CD14-positive monocyte (primary cell): Measurements from ENCODE around the gene PTOV1. TPM values are rescaled to one million over a fixed set of nuclear protein-coding genes. Genes with fewer than 3 reads are reported as not detected.

Source experiments
- DNase-seq, 3 donors: peaks; one replicate each; pipeline ENCODE4 v3.0.0-alpha.2; 2011 to 2022
- H2AFZ ChIP-seq: 2 replicates; pipeline ENCODE4 v1.6.0; 2012; ENCODE audit warnings: mild to moderate bottlenecking, low read depth, low read length, inconsistent platforms; ENCODE audit not compliant: insufficient read depth, poor library complexity, severe bottlenecking
- H3K27ac ChIP-seq, 2 donors: 1 replicate in 1 of 2; 2 replicates in 1 of 2; pipeline ENCODE4 v1.5.1; 2012 to 2013; ENCODE audit warnings: low read length in 2 of 2, control low read depth in 1 of 2, inconsistent platforms in 1 of 2, low read depth in 1 of 2, mild to moderate bottlenecking in 1 of 2
- H3K27me3 ChIP-seq, 2 donors: one replicate each; pipeline versions ENCODE4 v1.6.0 to v1.6.1; 2011 to 2013; ENCODE audit warnings: low read length in 2 of 2; ENCODE audit not compliant: control insufficient read depth in 2 of 2, insufficient read depth in 2 of 2
- H3K36me3 ChIP-seq, 2 donors: replicated peaks in 1 of 2; 1 replicate in 1 of 2; 2 replicates in 1 of 2; pipeline versions ENCODE4 v1.5.1 to v1.6.1; 2012 to 2013; ENCODE audit warnings: low read length in 2 of 2, control low read depth in 1 of 2, inconsistent platforms in 1 of 2, mild to moderate bottlenecking in 1 of 2; ENCODE audit not compliant: insufficient read depth in 2 of 2, control insufficient read depth in 1 of 2
- H3K4me1 ChIP-seq, 2 donors: 1 replicate in 1 of 2; 2 replicates in 1 of 2; pipeline versions ENCODE4 v1.5.1 to v1.6.1; 2012 to 2013; ENCODE audit warnings: low read length in 2 of 2, control low read depth in 1 of 2, inconsistent platforms in 1 of 2, mild to moderate bottlenecking in 1 of 2, moderate library complexity in 1 of 2; ENCODE audit not compliant: insufficient read depth in 2 of 2, control insufficient read depth in 1 of 2
- H3K4me2 ChIP-seq: replicated peaks from 2 replicates; pipeline ENCODE3; 2012; ENCODE audit warnings: low read length, moderate library complexity, mild to moderate bottlenecking; ENCODE audit not compliant: poor library complexity, severe bottlenecking; ENCODE audit errors: extremely low read depth
- H3K4me3 ChIP-seq, 3 experiments: fragments of 200-600 bp in 1 of 3; sonication (generic) in 1 of 3; replicated peaks in 1 of 3; 1 replicate in 2 of 3; 2 replicates in 1 of 3; pipeline ENCODE4 v1.5.1; 2011 to 2013; ENCODE audit warnings: low read length in 3 of 3, mild to moderate bottlenecking in 3 of 3, control low read depth in 2 of 3, low read depth in 2 of 3, inconsistent platforms in 1 of 3, moderate library complexity in 1 of 3
- H3K79me2 ChIP-seq: 2 replicates; pipeline ENCODE4 v1.6.0; 2012; ENCODE audit warnings: mild to moderate bottlenecking, control low read depth, inconsistent platforms, low read length, moderate library complexity; ENCODE audit not compliant: insufficient read depth
- H3K9ac ChIP-seq: 2 replicates; pipeline ENCODE4 v1.6.0; 2017; ENCODE audit warnings: low read length, mild to moderate bottlenecking; ENCODE audit not compliant: insufficient read depth, poor library complexity, severe bottlenecking
- H3K9me3 ChIP-seq, 2 donors: replicated peaks in 1 of 2; 1 replicate in 1 of 2; 2 replicates in 1 of 2; pipeline versions ENCODE4 v1.5.1 to v1.6.1; 2012 to 2013; ENCODE audit warnings: low read length in 2 of 2, control low read depth in 1 of 2; ENCODE audit not compliant: control insufficient read depth in 1 of 2, insufficient read depth in 1 of 2
- H4K20me1 ChIP-seq: 2 replicates; pipeline ENCODE4 v1.6.0; 2012; ENCODE audit warnings: mild to moderate bottlenecking, low read length, control low read depth, moderate library complexity; ENCODE audit not compliant: insufficient read depth
- H3K27ac Mint-ChIP-seq, 7 donors: one replicate each; pipeline ENCODE4 v1.8.0; 2020; ENCODE audit warnings: mild to moderate bottlenecking in 7 of 7, mixed read lengths in 7 of 7, moderate library complexity in 6 of 7, inconsistent platforms in 2 of 7
- H3K27me3 Mint-ChIP-seq, 3 donors: one replicate each; pipeline ENCODE4 v1.8.0; 2021 to 2022; ENCODE audit warnings: low read depth in 3 of 3, mild to moderate bottlenecking in 3 of 3, mixed read lengths in 3 of 3, moderate library complexity in 3 of 3, inconsistent platforms in 1 of 3
- H3K36me3 Mint-ChIP-seq, 2 donors: one replicate each; pipeline ENCODE4 v1.8.0; 2020; ENCODE audit warnings: mixed read lengths in 2 of 2, inconsistent platforms in 1 of 2, mild to moderate bottlenecking in 1 of 2
- H3K4me1 Mint-ChIP-seq: one replicate; pipeline ENCODE4 v1.8.0; 2020; ENCODE audit warnings: mild to moderate bottlenecking, mixed read lengths
- H3K4me3 Mint-ChIP-seq, 2 donors: one replicate each; pipeline ENCODE4 v1.8.0; 2020; ENCODE audit warnings: mild to moderate bottlenecking in 2 of 2, mixed read lengths in 2 of 2, moderate library complexity in 1 of 2
- H3K9me3 Mint-ChIP-seq, 7 donors: one replicate each; pipeline ENCODE4 v1.8.0; 2020 to 2022; ENCODE audit warnings: mixed read lengths in 7 of 7, mild to moderate bottlenecking in 6 of 7, moderate library complexity in 6 of 7, inconsistent platforms in 2 of 7
- WGBS: methylation state at CpG from one replicate; pipeline ENCODE4 v1.1.5; 2013; ENCODE audit warnings: missing lambda C conversion rate; ENCODE audit not compliant: insufficient coverage; 5-methylcytosine and 5-hydroxymethylcytosine counted together
- intact Hi-C, 2 donors: fragments of 100-400 bp; cut with micrococcal nuclease; formaldehyde crosslinking; loops; one replicate each; pipeline versions ENCODE4 v1.15.0 to v1.15.1; 2023
- polyA plus RNA-seq, 3 donors: library from polyadenylated mRNA; depleted of rRNA in 1 of 3; unstranded in 2 of 3; stranded (reverse) in 1 of 3; fragments of 300-500 nt in 2 of 3; fragments of >200 nt in 1 of 3; fragmentation: Illumina TruSeq in 2 of 3; gene quantifications; 1 replicate in 2 of 3; 2 replicates in 1 of 3; pipeline ENCODE4 v1.2.3, GENCODE V29; 2012 to 2021
- TF ChIP-seq, protein P1 (sequence below): fragments of 200-600 bp; IDR thresholded peaks from one replicate; pipeline ENCODE4 v1.8.0; 2022; ENCODE audit warnings: antibody characterized with exemption, mild to moderate bottlenecking

PTOV1 gene
- polyA plus RNA-seq, 3 donors: 18.3 to 67.9 (median 31.2) TPM

DNA sequence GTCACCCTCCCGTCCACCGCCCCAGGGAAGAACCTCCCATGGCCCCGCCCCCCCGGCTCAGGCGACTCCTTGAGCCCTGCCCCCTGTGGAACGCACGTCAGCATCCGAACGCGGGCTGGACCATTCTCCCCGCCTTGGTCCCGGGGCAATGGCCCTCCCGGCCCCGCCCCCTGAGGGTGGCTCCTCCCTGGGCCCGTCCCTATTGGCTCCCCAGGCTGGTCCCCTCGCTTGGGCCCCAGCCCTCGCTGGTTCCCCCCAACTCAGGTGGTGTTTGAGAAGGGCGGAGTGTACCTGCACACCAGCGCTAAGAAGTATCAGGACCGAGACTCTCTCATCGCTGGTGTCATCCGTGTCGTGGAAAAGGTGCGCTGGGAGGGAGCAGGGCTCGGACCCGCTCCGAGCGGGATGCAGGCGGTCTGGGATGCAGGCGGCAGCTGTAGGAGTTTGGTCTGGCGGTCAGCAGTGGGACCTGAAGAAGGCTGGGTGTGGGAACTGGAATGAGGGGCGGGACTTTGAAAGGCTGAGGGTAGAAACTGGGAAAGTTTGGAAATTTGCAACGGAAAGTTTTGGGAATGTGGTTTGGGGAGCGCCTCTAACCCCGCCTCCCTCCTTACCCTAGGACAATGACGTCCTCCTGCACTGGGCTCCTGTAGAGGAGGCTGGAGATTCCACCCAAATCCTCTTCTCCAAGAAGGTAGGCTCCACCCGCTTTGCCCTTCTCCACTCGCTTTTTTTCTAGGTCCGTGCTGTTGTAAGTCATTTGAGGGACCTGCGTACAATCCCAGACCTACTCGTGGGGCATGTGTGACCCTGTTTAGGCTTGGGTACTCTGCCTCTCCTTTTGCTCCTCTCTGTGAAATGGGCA lies 27.2 kb downstream of the PTOV1 start:
- H3K4me1 Mint-ChIP-seq: peaks cover 25% of the 10 kb centered on the region
- H3K9ac ChIP-seq: peak overlapping the region; percentile 89
- H4K20me1 ChIP-seq: peaks cover 39% of the 10 kb centered on the region
- H3K9me3 ChIP-seq: no peaks in the 10 kb centered on the region
- H2AFZ ChIP-seq: peak overlapping the region; percentile 87
- H3K36me3 Mint-ChIP-seq: peaks cover 47 to 56% of the 10 kb centered on the region in 2 donors
- WGBS: 5% methylated on average over 31 of the region's 41 CpGs
- H3K27me3 ChIP-seq: no peaks in the 10 kb centered on the region
- peaks cover 0 to 2% (median 0%) of the 10 kb centered on the region in 3 donors for H3K27me3 Mint-ChIP-seq
- H3K4me2 ChIP-seq: peak overlapping the region; percentile 98
- H3K27ac ChIP-seq: peak overlapping the region; percentile 90 to 95
- peak; percentile 95 to 98 (median 97) for DNase-seq
- no peak overlapping the region for H3K27ac Mint-ChIP-seq
- H3K4me3 Mint-ChIP-seq: no peak overlapping the region
- intact Hi-C loops: loop anchor here (2.0 to 5.0 kb wide), 5 partner anchors 51 to 237 kb away; partner anchors contain the start of genes ATF5 (in 1 of the 2), FUZ (in 1 of the 2), NUP62 (in 1 of the 2) and PRMT1 (in 1 of the 2)
- H3K4me1 ChIP-seq: peaks cover 25 to 28% of the 10 kb centered on the region in 2 donors
- peaks cover 37% of the 10 kb centered on the region for H3K79me2 ChIP-seq
- H3K4me3 ChIP-seq: peak overlapping the region; percentile 60 to 94 (median 88)
- peaks cover 0 to 3% (median 0%) of the 10 kb centered on the region in 7 donors for H3K9me3 Mint-ChIP-seq
- TF ChIP-seq, protein P1, sequence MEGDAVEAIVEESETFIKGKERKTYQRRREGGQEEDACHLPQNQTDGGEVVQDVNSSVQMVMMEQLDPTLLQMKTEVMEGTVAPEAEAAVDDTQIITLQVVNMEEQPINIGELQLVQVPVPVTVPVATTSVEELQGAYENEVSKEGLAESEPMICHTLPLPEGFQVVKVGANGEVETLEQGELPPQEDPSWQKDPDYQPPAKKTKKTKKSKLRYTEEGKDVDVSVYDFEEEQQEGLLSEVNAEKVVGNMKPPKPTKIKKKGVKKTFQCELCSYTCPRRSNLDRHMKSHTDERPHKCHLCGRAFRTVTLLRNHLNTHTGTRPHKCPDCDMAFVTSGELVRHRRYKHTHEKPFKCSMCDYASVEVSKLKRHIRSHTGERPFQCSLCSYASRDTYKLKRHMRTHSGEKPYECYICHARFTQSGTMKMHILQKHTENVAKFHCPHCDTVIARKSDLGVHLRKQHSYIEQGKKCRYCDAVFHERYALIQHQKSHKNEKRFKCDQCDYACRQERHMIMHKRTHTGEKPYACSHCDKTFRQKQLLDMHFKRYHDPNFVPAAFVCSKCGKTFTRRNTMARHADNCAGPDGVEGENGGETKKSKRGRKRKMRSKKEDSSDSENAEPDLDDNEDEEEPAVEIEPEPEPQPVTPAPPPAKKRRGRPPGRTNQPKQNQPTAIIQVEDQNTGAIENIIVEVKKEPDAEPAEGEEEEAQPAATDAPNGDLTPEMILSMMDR: no peak
- peaks cover 32 to 38% of the 10 kb centered on the region in 2 donors for H3K36me3 ChIP-seq

DNA sequence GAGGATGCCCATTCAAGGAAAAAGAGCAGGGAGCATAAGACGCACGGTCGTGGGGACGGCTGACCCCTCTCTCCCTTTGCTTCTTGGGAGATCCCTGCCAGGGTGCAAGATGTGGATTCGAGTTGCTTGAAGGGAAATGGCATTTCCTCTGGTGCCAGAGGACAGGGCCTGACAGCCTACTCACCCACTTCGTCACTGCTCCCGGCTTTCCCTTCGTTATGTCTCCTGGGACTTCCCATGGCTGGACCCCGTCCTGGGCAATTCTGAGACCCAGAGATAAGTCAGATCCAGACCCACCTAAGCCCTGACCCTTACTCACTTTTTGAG lies 27.7 kb downstream of the PTOV1 start:
- H3K27me3 ChIP-seq: no peaks in the 10 kb centered on the region
- peaks cover 38 to 44% of the 10 kb centered on the region in 2 donors for H3K36me3 ChIP-seq
- Mint-ChIP-seq H3K4me3 (no peak overlapping the region), H3K9me3 (peaks cover 0 to 3% (median 0%) of the 10 kb centered on the region in 7 donors), H3K27ac (peak overlapping the region in 3 of 7 donors; percentile 21 to 75 (median 40)), H3K4me1 (peaks cover 25% of the 10 kb centered on the region), H3K36me3 (peaks cover 53 to 56% of the 10 kb centered on the region in 2 donors), H3K27me3 (peaks cover 0 to 4% (median 0%) of the 10 kb centered on the region in 3 donors)
- H3K4me1 ChIP-seq: peaks cover 25 to 28% of the 10 kb centered on the region in 2 donors
- H3K79me2 ChIP-seq: peaks cover 36% of the 10 kb centered on the region
- no peak for DNase-seq
- peak overlapping the region; percentile 89 for H3K9ac ChIP-seq
- TF ChIP-seq, protein P1: no peak
- WGBS: 90% methylated on average over 5 of the region's 9 CpGs
- H3K27ac ChIP-seq: peak overlapping the region in 1 of 2 donors; percentile 95
- no peaks in the 10 kb centered on the region for H3K9me3 ChIP-seq
- peak overlapping the region in 1 of 3 experiments; percentile 94 for H3K4me3 ChIP-seq
- peaks cover 41% of the 10 kb centered on the region for H4K20me1 ChIP-seq
- H3K4me2 ChIP-seq: peak overlapping the region; percentile 98
- no peak overlapping the region for H2AFZ ChIP-seq
- intact Hi-C loops: loop anchor here in 1 of 2 donors (5.0 kb wide), 1 partner anchor 201 kb away; the partner anchor contains the start of gene PRMT1
